ENCODE results near the gene RCAN3. TPM values are rescaled to one million over a fixed set of nuclear protein-coding genes. Genes with fewer than 3 reads are reported as not detected.
A peak's percentile ranks its signal among the peaks of the same experiment; 100 is the strongest.

The RCAN3 gene
- total and polyA plus RNA-seq, 2 of the 13 experiments (the other 11 are each of a cell fraction or from before 2014, with no cell fraction given), result 12.2 to 13.3 TPM

GRCh38 chr1:24541711-24542346 lies 39.2 kb downstream of the RCAN3 start (continued):
- TF ChIP-seq ZNF318 (CRISPR knock-in tag; IDR thresholded peaks at IDR 0.05) (0 out of 2 replicates have a peak, but pooled peaks have one; percentile 29), ZNF580 (CRISPR knock-in tag; IDR thresholded peaks at IDR 0.05; ENCODE audit: borderline replicate concordance, low read depth) (peak; percentile 30; the same call in 1 of the 2 replicates), SALL1 (CRISPR knock-in tag; IDR thresholded peaks at IDR 0.05) (0 out of 2 replicates have a peak, but pooled peaks have one; percentile 4), ZMYM2 (CRISPR knock-in tag; IDR thresholded peaks at IDR 0.05) (peak; percentile 58; the same call in 1 of the 2 replicates), ZNF556 (CRISPR knock-in tag; IDR thresholded peaks at IDR 0.05; ENCODE audit: borderline replicate concordance) (no peak), FOSL2 (CRISPR knock-in tag; IDR thresholded peaks at IDR 0.05) (no peak), MLX (CRISPR knock-in tag; IDR thresholded peaks at IDR 0.05) (no peak), KDM5A (IDR thresholded peaks at IDR 0.05; ENCODE audit: borderline replicate concordance, low read length) (no peak), TFAP4 (IDR thresholded peaks at IDR 0.05; ENCODE audit: borderline replicate concordance, low read depth) (no peak), MED1 (CRISPR knock-in tag; IDR thresholded peaks at IDR 0.05) (0 out of 2 replicates have a peak, but pooled peaks have one; percentile 14), ZNF605 (CRISPR knock-in tag; IDR thresholded peaks at IDR 0.05) (peak; percentile 65; the same call in 1 of the 2 replicates), SALL2 (CRISPR knock-in tag; IDR thresholded peaks at IDR 0.05) (no peak), ZBTB44 (CRISPR knock-in tag; IDR thresholded peaks at IDR 0.05) (no peak), MIER3 (CRISPR knock-in tag; IDR thresholded peaks at IDR 0.05; ENCODE audit: borderline replicate concordance) (no peak), NONO (IDR thresholded peaks at IDR 0.05) (no peak), NONO (CRISPR knock-in tag; conservative IDR thresholded peaks at IDR 0.05) (0 out of 2 replicates have a peak, but pooled peaks have one; percentile 7)

Data from HepG2 (cell line).